HG03354 (cell line): Measurements from ENCODE around the gene COQ3.

Experiments used
- ATAC-seq: cut with Tn5 transposase; IDR thresholded peaks from one replicate; pipeline ENCODE4 v1.9.1; 2021; ENCODE audit warnings: mild to moderate bottlenecking; ENCODE audit not compliant: unreplicated experiment, poor library complexity, severe bottlenecking

COQ3 gene

DNA sequence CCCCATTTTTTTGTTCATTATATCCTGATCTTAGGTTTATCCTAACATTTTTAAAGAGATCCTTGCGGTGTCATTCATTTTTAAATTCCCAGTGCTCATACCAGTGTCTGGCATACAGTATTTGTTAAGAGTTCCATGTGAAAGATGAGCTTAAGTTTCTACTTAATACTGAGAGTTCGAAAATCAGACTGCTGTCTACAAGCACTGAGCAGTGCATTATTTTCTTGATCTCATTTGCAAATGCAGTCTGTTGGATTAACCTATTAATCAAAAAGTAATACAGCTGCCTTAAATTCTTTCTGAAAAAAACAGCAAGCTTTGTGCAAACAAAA is 663 bp downstream of the COQ3 start:
- ATAC-seq = peak; percentile 35

GRCh38 chr6:99390896-99391295 is 3.1 kb downstream of the COQ3 start:
- ATAC-seq = no peak

GRCh38 chr6:99384507-99384906 is 9.5 kb downstream of the COQ3 start:
- no peak for ATAC-seq

DNA sequence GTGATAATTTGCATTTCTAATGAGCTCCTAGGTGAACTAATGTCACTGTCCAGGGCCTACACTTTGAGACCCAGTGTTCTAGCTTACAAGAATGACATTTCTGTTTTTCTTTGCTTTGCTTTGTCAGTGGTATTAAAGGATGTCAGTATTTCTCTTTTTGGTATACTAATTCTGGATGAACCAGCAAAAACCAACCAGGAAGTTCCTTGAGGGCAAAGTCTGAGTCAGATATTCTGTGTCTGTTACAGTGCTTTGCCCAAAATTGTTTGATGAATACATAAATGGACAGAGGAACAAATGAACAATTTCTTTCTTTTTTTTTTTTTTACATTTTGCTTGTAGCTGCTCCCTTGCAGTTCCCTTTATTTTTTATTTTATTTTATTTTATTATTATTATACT is 15.4 kb downstream of the COQ3 start:
- ATAC-seq = no peak

DNA sequence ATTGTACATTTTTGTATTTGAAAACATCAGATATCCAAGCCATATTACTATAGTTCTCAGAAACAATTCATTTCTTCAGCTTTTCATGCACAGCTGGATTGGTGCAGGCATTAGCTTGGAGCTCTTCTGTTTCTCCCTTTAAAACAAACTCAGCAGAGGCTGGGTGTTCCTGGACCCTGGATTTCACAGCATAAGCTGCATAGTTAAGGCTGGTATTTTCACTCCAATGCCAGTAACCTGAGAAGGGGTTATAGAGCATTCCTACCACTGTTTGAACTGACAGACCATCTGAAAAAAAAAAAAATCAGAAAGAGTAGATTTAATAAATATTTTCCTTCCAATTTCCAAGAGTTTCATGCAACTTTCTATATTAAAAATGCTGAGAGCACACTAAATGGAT is 24.5 kb downstream of the COQ3 start:
- no peak for ATAC-seq

DNA sequence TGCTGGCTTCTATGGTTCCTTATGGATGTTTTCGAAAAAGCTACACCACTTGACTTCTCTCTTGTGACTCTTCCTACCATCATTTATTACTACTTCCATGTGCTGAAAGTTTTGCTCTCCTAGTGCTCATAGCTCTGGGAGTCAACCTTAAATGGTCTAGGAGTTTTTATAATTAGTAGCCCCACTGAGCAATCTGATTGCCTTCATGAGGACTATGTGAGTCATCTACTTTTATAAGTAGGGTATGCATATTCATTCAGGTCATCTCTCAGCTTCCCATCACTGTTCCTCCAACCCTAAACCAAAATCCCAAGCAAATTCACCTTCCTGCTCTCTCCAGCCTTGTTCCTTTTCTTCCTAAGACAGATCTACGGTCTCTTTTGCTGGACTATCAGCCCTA is 27.1 kb downstream of the COQ3 start:
- no peak for ATAC-seq

DNA sequence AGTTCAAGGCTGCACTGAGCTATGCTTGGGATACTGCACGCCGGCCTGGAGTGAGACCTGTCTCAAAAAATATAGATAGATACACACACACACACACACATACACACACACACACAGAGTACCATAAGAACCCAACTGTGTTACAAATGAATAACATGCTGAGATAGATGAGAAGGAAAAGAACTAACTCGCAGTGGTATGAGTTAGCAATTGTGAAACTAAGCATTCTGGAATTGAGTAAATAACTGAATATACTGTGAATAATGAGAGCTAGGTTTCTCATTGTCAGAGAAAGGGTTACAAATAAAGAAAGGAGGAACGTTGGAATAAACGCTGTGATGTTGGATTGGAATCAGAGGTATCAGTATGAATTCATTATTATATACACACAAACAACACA is 30.0 kb downstream of the COQ3 start:
- peak; percentile 92 for ATAC-seq

DNA sequence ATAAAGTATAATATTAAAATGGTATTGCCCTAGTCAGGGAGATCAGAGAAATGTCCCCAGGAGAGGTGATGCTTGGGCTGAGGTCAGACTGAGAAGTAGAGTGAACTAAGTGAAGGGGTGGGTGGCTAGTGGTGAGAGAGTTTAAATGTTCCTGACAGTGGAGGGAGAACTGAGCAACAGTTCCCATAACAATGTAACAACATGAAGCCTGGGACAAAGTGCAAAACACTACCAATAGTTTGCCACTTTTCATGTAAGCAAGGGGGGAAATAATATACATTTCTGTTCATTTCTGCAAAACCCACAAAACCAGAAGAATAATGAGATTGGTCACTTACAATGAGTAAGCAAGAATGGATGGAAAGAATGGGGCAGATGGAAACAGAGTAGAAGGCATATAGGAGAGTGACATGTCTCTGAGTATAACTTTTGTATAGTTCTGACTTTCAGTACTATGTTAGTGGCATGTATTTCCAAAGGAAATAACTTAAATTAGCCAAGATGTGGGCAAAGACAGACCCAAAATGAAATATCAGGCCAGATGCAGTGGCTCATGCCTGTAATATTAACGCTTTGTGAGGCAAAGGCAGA is 31.2 kb downstream of the COQ3 start:
- no peak for ATAC-seq

DNA sequence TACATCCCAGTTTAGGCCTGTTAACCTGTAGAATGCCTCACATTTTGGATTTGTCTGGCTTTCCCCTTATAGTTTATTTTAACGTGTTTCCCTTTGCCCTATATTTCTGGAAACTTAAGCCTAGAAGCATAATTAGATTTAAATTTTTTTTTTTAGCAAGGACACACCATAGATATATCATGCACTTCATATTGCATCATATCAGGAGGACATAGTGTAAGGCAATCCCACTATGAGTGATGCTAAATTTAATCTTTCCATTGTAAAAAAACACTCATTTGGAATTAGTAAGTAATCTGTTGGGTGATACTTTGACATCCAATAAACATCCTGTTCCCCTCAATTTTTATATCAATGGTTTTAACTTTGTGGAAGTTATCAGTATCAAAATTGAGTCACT is 34.2 kb downstream of the COQ3 start:
- no peak for ATAC-seq

- no peak for ATAC-seq
Measured at GRCh38 chr6:99356641-99357040, 37.4 kb downstream of the COQ3 start.

GRCh38 chr6:99354983-99355382 is 39.0 kb downstream of the COQ3 start:
- no peak for ATAC-seq

DNA sequence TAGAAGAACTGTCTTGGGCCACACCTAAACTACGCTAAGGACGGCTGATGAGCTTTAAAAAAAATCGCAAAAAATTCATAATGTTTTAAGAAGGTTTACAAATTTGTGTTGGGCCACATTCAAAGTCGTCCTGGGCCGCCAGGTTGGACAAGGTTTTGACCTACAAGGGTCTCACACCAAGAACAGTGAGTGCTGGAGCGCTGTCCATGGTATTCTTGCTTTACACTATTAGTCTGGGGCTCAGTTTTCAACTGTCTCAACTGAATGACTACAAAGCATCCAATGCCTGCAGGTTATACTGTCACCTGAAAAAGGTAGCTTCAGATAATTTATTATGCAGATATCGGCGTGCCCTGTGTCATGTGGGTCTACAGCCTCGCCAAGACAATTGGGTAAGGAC is 40.9 kb downstream of the COQ3 start:
- no peak for ATAC-seq

- no peak for ATAC-seq
Measured at GRCh38 chr6:99350573-99350972, 43.4 kb downstream of the COQ3 start.

DNA sequence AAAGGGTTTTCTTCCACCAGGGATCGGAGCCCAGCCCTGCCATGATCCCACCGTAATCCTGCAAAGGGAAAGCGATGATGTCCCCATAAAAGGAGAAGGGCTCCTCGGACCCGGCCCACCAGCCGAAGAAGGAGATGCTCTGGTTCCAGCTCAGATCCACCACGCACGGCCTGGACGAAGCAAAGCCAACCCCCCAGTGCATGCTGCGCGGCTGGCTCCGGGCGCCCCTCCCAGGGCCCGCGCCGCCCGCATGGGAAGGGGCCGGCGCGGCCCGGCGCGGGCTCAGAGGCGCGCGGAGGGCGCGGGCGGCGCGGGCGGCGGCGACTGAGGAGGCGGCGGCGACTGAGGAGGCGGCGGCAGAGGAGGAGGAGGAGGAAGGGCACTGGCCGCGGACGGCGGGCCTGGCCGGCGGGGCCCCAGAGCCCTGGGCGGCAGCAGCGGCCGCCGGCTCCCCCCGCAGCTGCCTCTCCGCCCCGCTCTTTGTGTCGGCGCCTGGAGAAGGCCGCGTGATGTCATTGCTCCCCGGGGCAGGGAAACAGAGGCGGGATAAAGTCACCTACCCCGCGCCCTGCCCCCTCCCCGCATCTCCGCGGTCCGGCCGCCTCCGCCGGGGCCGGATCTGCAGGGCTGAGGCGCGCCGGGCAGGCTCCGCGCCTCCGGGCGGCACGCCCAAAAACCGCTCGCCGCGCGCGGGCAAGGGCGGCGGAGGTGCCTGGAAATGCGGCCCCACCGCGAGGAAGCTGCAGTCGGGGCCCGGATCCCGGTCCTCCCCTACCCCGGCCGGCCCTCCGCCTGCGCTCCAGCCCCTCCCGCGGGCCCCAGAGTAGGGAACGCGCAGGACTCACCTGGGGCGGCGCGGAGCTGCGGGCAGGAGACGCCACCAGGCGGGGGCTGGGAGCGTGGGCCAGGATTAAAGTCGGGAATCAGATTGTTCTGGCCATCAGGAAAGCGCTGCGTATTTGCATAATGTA is 44.5 kb downstream of the COQ3 start, which contains the start of gene FAXC:
Gene FAXC (minus strand): TSS at position 504 of the 971 bp plus-strand sequence. CDS start 302 bp downstream, at position 202.
- ATAC-seq = peak; percentile 57

DNA sequence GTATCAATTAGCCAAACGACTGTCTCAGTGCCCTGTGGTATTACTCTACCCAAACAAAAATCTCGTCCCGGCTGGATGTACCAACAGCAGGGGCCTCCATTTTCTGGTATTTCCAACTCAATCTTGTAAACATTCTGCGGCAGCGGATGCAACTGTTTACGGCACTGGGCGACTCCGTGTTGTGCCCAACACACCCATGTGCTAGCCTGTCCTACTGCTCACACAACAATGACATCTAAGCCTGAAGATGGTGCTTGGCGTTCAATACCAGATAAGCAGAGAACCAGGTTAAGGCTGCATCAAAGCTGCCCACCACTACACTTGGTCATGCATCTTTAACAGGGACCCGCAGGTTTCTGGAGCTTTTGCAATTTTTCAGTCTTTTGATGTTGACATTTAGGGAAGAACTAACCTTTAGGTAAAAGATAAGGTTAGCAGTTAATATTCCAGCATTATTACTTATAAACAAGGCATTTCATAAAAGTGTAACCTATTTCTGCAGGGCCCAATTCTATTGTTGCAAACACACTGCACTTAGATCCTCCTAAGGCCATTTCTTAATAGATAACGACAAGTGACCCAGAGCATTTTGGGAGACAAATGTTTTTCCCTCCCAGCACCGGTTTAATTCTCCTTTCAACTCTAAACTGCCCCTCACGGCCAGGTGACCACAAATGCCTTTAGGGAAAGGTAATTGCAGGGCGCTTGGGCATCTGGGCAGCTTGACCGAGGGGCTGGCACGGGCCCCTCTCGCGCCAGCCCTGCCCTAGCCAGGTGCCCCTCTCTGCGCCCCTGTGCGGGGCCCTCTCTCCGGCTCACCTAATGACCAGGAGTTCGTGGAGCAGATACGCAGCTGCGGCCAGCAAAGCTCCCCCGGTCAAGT is 45.5 kb downstream of the COQ3 start:
- ATAC-seq = no peak

DNA sequence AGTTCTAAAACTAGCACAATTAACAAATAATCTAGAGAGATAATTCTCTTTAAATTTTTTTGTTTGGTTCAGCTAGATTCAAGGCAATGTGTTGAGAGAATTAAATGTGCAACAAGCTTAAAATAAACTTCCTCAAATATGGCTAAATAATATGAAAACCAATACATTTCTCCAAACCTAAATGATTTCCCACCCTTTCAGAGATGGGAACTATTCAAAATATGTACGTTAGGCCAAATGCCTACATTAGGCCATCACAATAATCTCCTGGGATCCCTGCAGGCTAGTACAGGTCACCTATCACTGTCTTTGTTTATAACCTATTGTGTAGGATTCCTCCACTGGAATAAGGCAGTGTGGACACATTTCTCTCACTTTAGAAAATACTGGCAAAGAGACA is 46.2 kb downstream of the COQ3 start:
- no peak for ATAC-seq

DNA sequence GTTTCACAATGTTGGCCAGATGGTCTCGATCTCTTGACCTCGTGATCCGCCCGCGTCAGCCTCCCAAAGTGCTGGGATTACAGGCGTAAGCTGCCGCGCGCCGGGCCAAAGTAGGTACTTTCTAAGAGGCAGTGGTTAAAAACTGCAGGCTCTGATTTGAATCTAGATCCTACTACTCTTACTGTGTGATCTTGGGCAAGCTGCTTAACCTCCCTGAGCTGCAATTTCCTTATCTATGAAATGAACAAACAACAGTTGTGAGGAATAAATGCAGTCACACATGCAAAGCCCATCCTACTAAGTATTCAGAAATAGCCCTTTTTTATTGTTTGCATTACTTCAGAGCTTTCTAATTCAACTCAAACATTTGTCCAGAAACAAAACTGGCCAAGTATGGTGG is 47.4 kb downstream of the COQ3 start:
- no peak for ATAC-seq

DNA sequence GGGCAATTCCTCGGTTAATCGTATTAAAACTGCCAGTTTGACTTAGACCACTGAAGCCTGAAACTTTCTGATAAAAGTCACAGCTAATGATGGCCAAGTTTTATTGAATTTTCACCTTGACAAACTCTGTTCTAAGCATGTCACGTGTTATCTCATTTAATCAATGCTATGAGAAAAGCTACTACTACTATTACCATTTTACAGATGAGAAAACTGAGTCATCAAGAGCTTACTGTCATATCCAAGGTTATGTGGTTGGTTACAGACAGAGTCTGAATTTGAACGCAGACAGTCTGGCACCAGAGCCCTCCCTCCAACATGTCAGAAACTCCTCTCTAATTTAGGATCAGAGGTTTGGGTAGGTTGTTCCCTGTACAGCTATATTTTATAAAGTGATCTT is 48.8 kb downstream of the COQ3 start:
- no peak for ATAC-seq

DNA sequence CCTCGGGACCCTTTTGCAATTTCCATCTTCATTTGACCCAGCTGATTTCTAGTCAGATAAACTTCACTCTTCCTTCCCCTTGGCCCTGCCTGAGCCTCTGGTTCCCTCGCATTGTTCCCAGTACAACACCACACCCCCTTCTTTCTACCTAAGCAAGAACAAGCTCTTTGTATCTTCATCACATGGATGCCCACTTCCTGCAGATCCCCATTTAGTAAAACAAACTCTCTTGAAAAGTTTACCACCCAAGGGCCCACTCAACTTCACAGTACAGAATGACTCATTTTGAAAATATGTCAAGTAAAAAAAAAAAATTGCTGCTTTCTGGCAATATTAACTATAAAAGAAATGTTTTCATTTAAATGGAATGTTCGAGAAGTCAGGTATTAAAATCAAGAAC is 49.7 kb downstream of the COQ3 start:
- no peak for ATAC-seq

GRCh38 chr6:99341862-99342455 is 52.0 kb downstream of the COQ3 start:
- ATAC-seq = no peak
